HG03103 (cell line): ENCODE data around the gene CASP3.

Experiments used
- ATAC-seq: cut with Tn5 transposase; IDR thresholded peaks from one replicate; pipeline ENCODE4 v1.9.1; 2021; ENCODE audit warnings: low read depth; ENCODE audit not compliant: unreplicated experiment

The CASP3 gene

GRCh38 chr4:184649026-184649970 is at the start of gene CASP3, which contains the start of gene PRIMPOL:
TSS of gene CASP3 (minus strand) at chr4:184649447. CDS start at chr4:184638453, 10,994 bp downstream.
TSS of gene PRIMPOL (plus strand) at chr4:184649738. CDS start at chr4:184657141, 7,403 bp downstream.
- peak; percentile 84 for ATAC-seq

GRCh38 chr4:184697956-184698355 is 48.7 kb upstream of the CASP3 start:
- ATAC-seq, result no peak

- no peak for ATAC-seq
These were observed 46.1 kb upstream of the CASP3 start for GRCh38 chr4:184695178-184695896.

GRCh38 chr4:184694412-184694956 is 45.2 kb upstream of the CASP3 start:
- ATAC-seq, result no peak

GRCh38 chr4:184693056-184693455 is 43.8 kb upstream of the CASP3 start:
- ATAC-seq, result no peak

GRCh38 chr4:184689681-184690080 is 40.4 kb upstream of the CASP3 start:
- no peak for ATAC-seq

GRCh38 chr4:184688447-184688846 is 39.2 kb upstream of the CASP3 start:
- no peak for ATAC-seq

- no peak for ATAC-seq
These were observed 38.8 kb upstream of the CASP3 start for GRCh38 chr4:184688005-184688404.

GRCh38 chr4:184684491-184685189 is 35.4 kb upstream of the CASP3 start:
- no peak for ATAC-seq

GRCh38 chr4:184681916-184682315 is 32.7 kb upstream of the CASP3 start:
- ATAC-seq, result no peak

GRCh38 chr4:184680698-184681097 is 31.5 kb upstream of the CASP3 start:
- ATAC-seq, result no peak

GRCh38 chr4:184675821-184676492 is 26.7 kb upstream of the CASP3 start:
- ATAC-seq, result no peak

- ATAC-seq, result no peak
These were observed 25.8 kb upstream of the CASP3 start for GRCh38 chr4:184675018-184675417.

GRCh38 chr4:184674011-184674410 is 24.8 kb upstream of the CASP3 start:
- no peak for ATAC-seq

- ATAC-seq, result no peak
These were observed 23.5 kb upstream of the CASP3 start for GRCh38 chr4:184672741-184673140.

- no peak for ATAC-seq
These were observed 21.9 kb upstream of the CASP3 start for GRCh38 chr4:184671101-184671500.

- no peak for ATAC-seq
These were observed 20.0 kb upstream of the CASP3 start for GRCh38 chr4:184669251-184669650.

GRCh38 chr4:184668511-184669114 is 19.4 kb upstream of the CASP3 start:
- ATAC-seq, result no peak

- no peak for ATAC-seq
These were observed 18.8 kb upstream of the CASP3 start for GRCh38 chr4:184668096-184668495.

- ATAC-seq, result no peak
These were observed 17.4 kb upstream of the CASP3 start for GRCh38 chr4:184666670-184667069.
